Liver (tissue), 3 donors: ENCODE data around the gene ELOVL4.

Source experiments
- CTCF ChIP-seq: fragments of 150-350 bp; IDR thresholded peaks from 2 replicates; pipeline ENCODE4 v1.5.1; 2017; ENCODE audit warnings: improper control_type of control experiment, low read depth, low read length; ENCODE audit not compliant: missing input control
- MAX ChIP-seq: IDR thresholded peaks from 2 replicates; pipeline ENCODE4 v1.6.1; 2016; ENCODE audit warnings: antibody characterized with exemption
- RAD21 ChIP-seq, 2 donors: IDR thresholded peaks; 2 replicates each; pipeline ENCODE4 v1.6.1; 2016; ENCODE audit warnings: antibody characterized with exemption in 2 of 2, mild to moderate bottlenecking in 2 of 2
- REST ChIP-seq: IDR thresholded peaks from 2 replicates; pipeline ENCODE4 v1.6.1; 2016; ENCODE audit warnings: antibody characterized with exemption, mild to moderate bottlenecking
- TF ChIP-seq, protein P1 (sequence below): IDR thresholded peaks from 2 replicates; pipeline ENCODE4 v1.6.1; 2016; ENCODE audit warnings: antibody characterized with exemption
- donor health status: healthy.
- donor health status: healthy.

GRCh38 chr6:79927758-79928157 is 19.6 kb downstream of the ELOVL4 start:
- TF ChIP-seq MAX (no peak), CTCF (no peak), REST (no peak), RAD21 (IDR thresholded peaks at IDR 0.05) (no peak)
- TF ChIP-seq, protein P1, sequence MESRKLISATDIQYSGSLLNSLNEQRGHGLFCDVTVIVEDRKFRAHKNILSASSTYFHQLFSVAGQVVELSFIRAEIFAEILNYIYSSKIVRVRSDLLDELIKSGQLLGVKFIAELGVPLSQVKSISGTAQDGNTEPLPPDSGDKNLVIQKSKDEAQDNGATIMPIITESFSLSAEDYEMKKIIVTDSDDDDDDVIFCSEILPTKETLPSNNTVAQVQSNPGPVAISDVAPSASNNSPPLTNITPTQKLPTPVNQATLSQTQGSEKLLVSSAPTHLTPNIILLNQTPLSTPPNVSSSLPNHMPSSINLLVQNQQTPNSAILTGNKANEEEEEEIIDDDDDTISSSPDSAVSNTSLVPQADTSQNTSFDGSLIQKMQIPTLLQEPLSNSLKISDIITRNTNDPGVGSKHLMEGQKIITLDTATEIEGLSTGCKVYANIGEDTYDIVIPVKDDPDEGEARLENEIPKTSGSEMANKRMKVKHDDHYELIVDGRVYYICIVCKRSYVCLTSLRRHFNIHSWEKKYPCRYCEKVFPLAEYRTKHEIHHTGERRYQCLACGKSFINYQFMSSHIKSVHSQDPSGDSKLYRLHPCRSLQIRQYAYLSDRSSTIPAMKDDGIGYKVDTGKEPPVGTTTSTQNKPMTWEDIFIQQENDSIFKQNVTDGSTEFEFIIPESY = no peak
